Heart right ventricle (tissue), 16 donors: ENCODE measurements around the gene SEC24C. TPM values are rescaled to one million over a fixed set of nuclear protein-coding genes. Genes with fewer than 3 reads are reported as not detected.
"Not testable (repeated sequence)": the region's sequence is repeated elsewhere in the genome, so short reads cannot be mapped to it uniquely, and the experiment has no call there.

Source experiments
- ATAC-seq, 8 donors: fragments of 200-7000 bp; cut with Tn5 transposase; one replicate each; pipeline ENCODE4 v1.9.1; 2020; ENCODE audit warnings: mild to moderate bottlenecking in 8 of 8, moderate library complexity in 8 of 8, moderate number of reproducible peaks in 1 of 8
- DNase-seq, 2 donors: peaks; one replicate each; pipeline ENCODE4 v3.0.0-alpha.2; 2020
- H3K27ac ChIP-seq, 10 donors: fragments of 200-600 bp; sonication (generic) in 2 of 10; one replicate each; pipeline versions ENCODE4 v1.5.0 to v1.8.0; 2020 to 2022; ENCODE audit warnings: mild to moderate bottlenecking in 3 of 10
- H3K27me3 ChIP-seq, 7 donors: fragments of 200-600 bp; one replicate each; pipeline ENCODE4 v1.8.0; 2021 to 2022; ENCODE audit warnings: mild to moderate bottlenecking in 2 of 7
- H3K36me3 ChIP-seq, 9 donors: fragments of 200-600 bp; sonication (generic) in 1 of 9; one replicate each; pipeline versions ENCODE4 v1.5.0 to v1.8.0; 2020 to 2022; ENCODE audit warnings: mild to moderate bottlenecking in 2 of 9
- H3K4me1 ChIP-seq, 9 donors: fragments of 200-600 bp; sonication (generic) in 1 of 9; one replicate each; pipeline versions ENCODE4 v1.5.0 to v1.8.0; 2020 to 2022; ENCODE audit warnings: mild to moderate bottlenecking in 4 of 9
- H3K4me3 ChIP-seq, 10 donors: fragments of 200-600 bp; sonication (generic) in 2 of 10; one replicate each; pipeline versions ENCODE4 v1.5.0 to v1.8.0; 2020 to 2022; ENCODE audit warnings: mild to moderate bottlenecking in 7 of 10, moderate library complexity in 2 of 10
- H3K9me3 ChIP-seq, 11 donors: fragments of 200-600 bp in 10 of 11; sonication (generic) in 2 of 11; one replicate each; pipeline versions ENCODE4 v1.5.0 to v1.8.0; 2013 to 2022; ENCODE audit warnings: mild to moderate bottlenecking in 2 of 11, control low read depth in 1 of 11, moderate library complexity in 1 of 11
- WGBS, 2 donors: extraction: QIAGEN DNeasy Blood & Tissue Kit; methylation state at CpG; one replicate each; pipeline ENCODE4 v1.1.7; 2013; ENCODE audit warnings: inconsistent platforms in 1 of 2; 5-methylcytosine and 5-hydroxymethylcytosine counted together
- intact Hi-C, 10 donors: fragments of 100-400 bp; cut with DNase I; formaldehyde crosslinking; loops; one replicate each; pipeline versions ENCODE4 v1.11.1 to v1.14.2; 2022
- long read RNA-seq, 3 donors: library from polyadenylated mRNA; unstranded; transcript quantifications; one replicate each; pipeline ENCODE4 v2.0.0, GENCODE V29; 2020 to 2021
- polyA plus RNA-seq, 2 donors: library from polyadenylated mRNA; stranded (reverse); fragments of 200-250 nt; gene quantifications; one replicate each; pipeline ENCODE4 v1.2.3, GENCODE V29; 2013
- total RNA-seq, 10 donors: library from RNA; stranded (reverse); fragmentation: NEBNext Ultra II Directional in 3 of 10; extraction: Animal tissue kit (Norgen Biotek cat#: 25700) in 3 of 10; gene quantifications; one replicate each; pipeline versions ENCODE4 v1.2.1 to v1.2.4, GENCODE V29; 2021 to 2023
- TF ChIP-seq, protein P1 (sequence below), 9 donors: fragments of 200-600 bp; sonication (generic) in 2 of 9; IDR thresholded peaks; one replicate each; pipeline versions ENCODE4 v1.5.0 to v1.8.0; 2021 to 2022; ENCODE audit warnings: antibody characterized with exemption in 9 of 9, mild to moderate bottlenecking in 5 of 9, moderate library complexity in 1 of 9
- donor health status: Arrhythmogenic right ventricular cardiomyopathy.
- donor health status: ischemic (EF 13 %, LVEDD 7.1; RV severe dilation, severe dysfunction).
- donor health status: healthy with polysubstance abuse.
- donor health status: DM: no; HTN: yes; CAD: no.
- donor health status: DM: no; HTN: no; CAD: no.
- donor health status: ischemic (EF 25% LVEDD 6.9; RV normal size, moderate dysfunction).
- donor health status: ischemic (EF 25% LVEDD 5.7; RV mildly dilated, moderate dysfunction).
- donor health status: healthy.
- donor health status: DM: yes; HTN: yes; CAD: no.
- donor health status: Ischemic cardiomyopathy.
- donor health status: ischemic (EF 35%, LVEDD 5.7; RV mildly dilated, moderate dysfunction).
- donor health status: nonischemic (EF 11% LVEDD 7.7; RV severe dilation, severe dysfunction).
- donor health status: DM: yes; HTN: yes; CAD: no.
- donor health status: PGD.
- donor health status: ischemic (EF 29% LVEDD 5.4; RV normal size, mild dysfunction).
- donor health status: nonischemic (EF 23%, LVEDD 6.1; RV moderate dilation, normal function).

The SEC24C gene, protein sequence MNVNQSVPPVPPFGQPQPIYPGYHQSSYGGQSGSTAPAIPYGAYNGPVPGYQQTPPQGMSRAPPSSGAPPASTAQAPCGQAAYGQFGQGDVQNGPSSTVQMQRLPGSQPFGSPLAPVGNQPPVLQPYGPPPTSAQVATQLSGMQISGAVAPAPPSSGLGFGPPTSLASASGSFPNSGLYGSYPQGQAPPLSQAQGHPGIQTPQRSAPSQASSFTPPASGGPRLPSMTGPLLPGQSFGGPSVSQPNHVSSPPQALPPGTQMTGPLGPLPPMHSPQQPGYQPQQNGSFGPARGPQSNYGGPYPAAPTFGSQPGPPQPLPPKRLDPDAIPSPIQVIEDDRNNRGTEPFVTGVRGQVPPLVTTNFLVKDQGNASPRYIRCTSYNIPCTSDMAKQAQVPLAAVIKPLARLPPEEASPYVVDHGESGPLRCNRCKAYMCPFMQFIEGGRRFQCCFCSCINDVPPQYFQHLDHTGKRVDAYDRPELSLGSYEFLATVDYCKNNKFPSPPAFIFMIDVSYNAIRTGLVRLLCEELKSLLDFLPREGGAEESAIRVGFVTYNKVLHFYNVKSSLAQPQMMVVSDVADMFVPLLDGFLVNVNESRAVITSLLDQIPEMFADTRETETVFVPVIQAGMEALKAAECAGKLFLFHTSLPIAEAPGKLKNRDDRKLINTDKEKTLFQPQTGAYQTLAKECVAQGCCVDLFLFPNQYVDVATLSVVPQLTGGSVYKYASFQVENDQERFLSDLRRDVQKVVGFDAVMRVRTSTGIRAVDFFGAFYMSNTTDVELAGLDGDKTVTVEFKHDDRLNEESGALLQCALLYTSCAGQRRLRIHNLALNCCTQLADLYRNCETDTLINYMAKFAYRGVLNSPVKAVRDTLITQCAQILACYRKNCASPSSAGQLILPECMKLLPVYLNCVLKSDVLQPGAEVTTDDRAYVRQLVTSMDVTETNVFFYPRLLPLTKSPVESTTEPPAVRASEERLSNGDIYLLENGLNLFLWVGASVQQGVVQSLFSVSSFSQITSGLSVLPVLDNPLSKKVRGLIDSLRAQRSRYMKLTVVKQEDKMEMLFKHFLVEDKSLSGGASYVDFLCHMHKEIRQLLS
- 10 to 100 TPM; 44.5 to 59.7 (median 51.5) TPM for total RNA-seq
- 10 to 100 TPM; 33.4 to 34.6 TPM for polyA plus RNA-seq
- long read RNA-seq, donor 1, full-length matches to known transcripts: 12 of 189 reads
- long read RNA-seq, donor 1, partial matches to known transcripts: 151 of 189 reads
- long read RNA-seq, donor 1, other reads (novel, unspliced or antisense): 26 of 189 reads
- long read RNA-seq, donor 2, full-length matches to known transcripts: 13 of 183 reads
- long read RNA-seq, donor 2, partial matches to known transcripts: 148 of 183 reads
- long read RNA-seq, donor 2, other reads (novel, unspliced or antisense): 22 of 183 reads
- long read RNA-seq, donor 3, full-length matches to known transcripts: 7 of 114 reads
- long read RNA-seq, donor 3, partial matches to known transcripts: 96 of 114 reads
- long read RNA-seq, donor 3, other reads (novel, unspliced or antisense): 11 of 114 reads

DNA sequence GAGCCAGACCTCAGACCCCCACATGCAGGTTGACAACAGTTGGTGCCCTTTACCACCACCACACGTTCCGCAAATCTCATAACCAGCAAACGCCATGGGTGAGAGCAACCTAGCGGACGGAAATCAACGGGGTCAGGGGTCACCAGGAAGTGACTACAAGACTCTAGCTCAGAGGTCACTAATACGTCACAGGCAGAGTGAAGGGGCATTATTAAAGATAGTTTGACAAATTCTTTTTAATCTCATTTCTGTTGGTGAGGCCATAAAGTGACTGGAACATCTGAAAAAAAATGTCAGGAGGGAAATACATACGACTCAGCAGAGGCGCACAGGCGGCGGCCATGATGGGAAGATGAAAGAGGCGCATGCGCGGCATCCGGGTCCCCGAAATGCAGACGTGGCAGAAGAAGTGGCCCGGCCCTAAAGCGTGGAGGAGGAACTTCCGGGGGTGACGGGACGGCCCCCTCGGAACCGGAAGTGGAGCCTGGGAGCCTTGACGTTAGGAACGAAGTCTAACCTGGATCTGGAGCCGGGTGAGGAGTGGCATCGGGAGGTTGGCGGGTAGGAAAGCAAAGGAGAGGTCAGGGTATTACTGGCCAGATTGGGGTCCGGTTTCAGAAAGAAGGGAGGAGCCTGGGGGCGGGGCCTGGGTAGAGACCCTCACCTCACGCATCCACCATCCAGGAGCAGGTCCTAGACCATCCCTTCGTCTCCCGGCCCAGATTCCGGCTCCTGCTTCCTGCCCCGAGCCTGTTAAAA is at the start of gene SEC24C:
SEC24C (plus strand) TSS at position 468 of the 759 bp plus-strand sequence. CDS start 2,461 bp downstream, outside the sequence.
- peak within 1 kb of the TSS; percentile 83 to 99 (median 92) for H3K27ac ChIP-seq
- peaks cover 0 to 51% (median 23%) of the 10 kb centered on the region in 9 donors for H3K36me3 ChIP-seq
- H3K27me3 ChIP-seq: no peaks in the 10 kb centered on the region
- peaks cover 15 to 53% (median 43%) of the 10 kb centered on the region in 9 donors for H3K4me1 ChIP-seq
- 0% methylated on average over 36 of the region's 36 CpGs for WGBS, 2 donors
- TF ChIP-seq, protein P1, sequence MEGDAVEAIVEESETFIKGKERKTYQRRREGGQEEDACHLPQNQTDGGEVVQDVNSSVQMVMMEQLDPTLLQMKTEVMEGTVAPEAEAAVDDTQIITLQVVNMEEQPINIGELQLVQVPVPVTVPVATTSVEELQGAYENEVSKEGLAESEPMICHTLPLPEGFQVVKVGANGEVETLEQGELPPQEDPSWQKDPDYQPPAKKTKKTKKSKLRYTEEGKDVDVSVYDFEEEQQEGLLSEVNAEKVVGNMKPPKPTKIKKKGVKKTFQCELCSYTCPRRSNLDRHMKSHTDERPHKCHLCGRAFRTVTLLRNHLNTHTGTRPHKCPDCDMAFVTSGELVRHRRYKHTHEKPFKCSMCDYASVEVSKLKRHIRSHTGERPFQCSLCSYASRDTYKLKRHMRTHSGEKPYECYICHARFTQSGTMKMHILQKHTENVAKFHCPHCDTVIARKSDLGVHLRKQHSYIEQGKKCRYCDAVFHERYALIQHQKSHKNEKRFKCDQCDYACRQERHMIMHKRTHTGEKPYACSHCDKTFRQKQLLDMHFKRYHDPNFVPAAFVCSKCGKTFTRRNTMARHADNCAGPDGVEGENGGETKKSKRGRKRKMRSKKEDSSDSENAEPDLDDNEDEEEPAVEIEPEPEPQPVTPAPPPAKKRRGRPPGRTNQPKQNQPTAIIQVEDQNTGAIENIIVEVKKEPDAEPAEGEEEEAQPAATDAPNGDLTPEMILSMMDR (IDR thresholded peaks at IDR 0.05): peak in 2 of 9 donors; percentile 2 to 12
- peak; percentile 93 to 98 (median 97) for ATAC-seq
- peak within 1 kb of the TSS; percentile 69 to 94 (median 83) for H3K4me3 ChIP-seq
- DNase-seq: peak; percentile 97
- H3K9me3 ChIP-seq: no peaks in the 10 kb centered on the region
- intact Hi-C loops: loop anchor here in 2 of 10 donors (1.0 to 5.0 kb wide), 3 partner anchors 28 to 92 kb away; partner anchors contain the start of gene ZSWIM8 (in 1 of the 2)

- H3K4me3 ChIP-seq, intact Hi-C loops, H3K4me1 ChIP-seq, H3K27ac ChIP-seq, H3K27me3 ChIP-seq, DNase-seq, H3K9me3 ChIP-seq, ATAC-seq: not testable (repeated sequence)
- peaks cover 0 to 41% (median 0%) of the 10 kb centered on the region in 9 donors for H3K36me3 ChIP-seq
These were observed 48.9 kb upstream of the SEC24C start for GRCh38 chr10:73695302-73695701.

DNA sequence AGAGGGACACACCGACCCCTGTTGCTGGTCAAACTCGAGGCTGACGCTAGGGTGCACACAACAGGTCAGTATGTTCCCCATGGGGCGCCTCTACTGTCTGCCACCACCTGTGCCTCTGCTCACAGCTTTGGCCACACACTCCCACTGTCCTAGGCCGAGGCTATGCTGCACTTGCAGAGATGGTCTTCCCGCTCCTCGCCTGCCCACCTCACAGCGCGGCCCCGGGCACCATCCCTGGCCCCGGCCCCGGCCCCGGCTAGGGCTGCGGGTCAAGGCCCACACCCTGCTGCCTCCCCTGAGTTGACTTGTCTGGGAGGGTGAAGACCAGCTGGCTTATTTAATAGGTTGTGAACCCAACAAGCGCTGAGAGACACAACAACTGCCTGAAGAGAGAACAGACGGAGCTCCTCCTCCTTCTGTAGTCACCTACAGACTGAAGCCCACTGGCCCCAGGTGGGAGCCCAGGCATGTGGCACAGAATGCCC is 46.5 kb upstream of the SEC24C start, which contains the start of gene AGAP5:
AGAP5 (minus strand) TSS at position 435 of the 485 bp plus-strand sequence; CDS start at position 81, 354 bp downstream.
- H3K4me1 ChIP-seq, H3K27ac ChIP-seq, intact Hi-C loops, H3K27me3 ChIP-seq, DNase-seq, H3K9me3 ChIP-seq, H3K4me3 ChIP-seq, ATAC-seq: not testable (repeated sequence)
- H3K36me3 ChIP-seq: peaks cover 0 to 40% (median 0%) of the 10 kb centered on the region in 9 donors
- 95 to 98% methylated on average over 13 to 16 of the region's 16 CpGs for WGBS, 2 donors

- ATAC-seq, H3K4me3 ChIP-seq, H3K27me3 ChIP-seq, H3K4me1 ChIP-seq, H3K27ac ChIP-seq, DNase-seq, H3K9me3 ChIP-seq, intact Hi-C loops: not testable (repeated sequence)
- peaks cover 0 to 40% (median 0%) of the 10 kb centered on the region in 9 donors for H3K36me3 ChIP-seq
- 94 to 98% methylated on average over 2 of the region's 2 CpGs for WGBS, 2 donors
These were observed 45.4 kb upstream of the SEC24C start for GRCh38 chr10:73698819-73699218.

DNA sequence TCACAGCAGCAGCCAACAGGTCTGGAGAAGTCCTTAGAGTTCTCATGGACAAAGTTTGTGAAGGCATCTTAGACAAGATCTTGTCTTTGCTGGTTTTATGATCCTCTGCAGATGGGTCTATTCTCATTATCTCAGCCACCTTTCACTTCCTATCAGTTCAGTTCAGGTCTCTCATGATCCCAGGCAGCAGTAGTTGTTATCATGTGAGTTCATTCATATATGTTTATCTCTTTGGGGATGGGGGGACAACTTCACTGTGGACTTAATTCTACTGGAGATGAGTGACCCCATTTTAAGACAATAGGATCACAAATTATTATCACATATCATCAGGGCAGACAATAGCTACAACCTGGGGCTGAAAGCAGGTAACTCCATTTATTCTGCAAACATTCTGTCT is 40.2 kb upstream of the SEC24C start:
- H3K4me3 ChIP-seq, intact Hi-C loops: not testable (repeated sequence)

DNA sequence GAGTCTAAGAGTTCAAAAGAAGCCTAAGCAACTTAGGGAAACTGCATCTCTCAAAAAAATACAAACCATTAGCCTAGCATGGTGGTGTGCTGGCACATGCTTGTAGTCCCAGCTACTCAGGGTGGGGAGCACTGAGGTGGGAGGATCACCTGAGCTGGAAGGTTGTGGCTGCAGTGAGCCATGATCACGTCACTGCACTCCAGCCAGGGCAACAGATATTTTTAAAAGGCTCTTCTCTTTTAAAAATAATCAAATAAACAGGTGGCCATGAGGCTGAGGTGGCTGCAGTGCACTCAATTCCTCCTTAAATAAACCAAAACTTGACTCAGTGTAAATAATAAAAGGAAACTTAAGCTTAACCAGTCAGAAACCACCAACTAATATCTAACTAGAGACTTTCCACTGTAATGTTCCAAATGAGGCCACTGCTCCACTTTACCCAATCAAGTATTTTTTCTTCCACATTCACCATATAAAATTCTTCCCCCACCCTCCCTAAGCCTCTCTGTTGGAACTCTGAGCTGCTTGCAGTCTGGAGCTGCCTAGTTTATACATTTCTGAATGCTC is 38.6 kb upstream of the SEC24C start:
- H3K27ac ChIP-seq, ATAC-seq, intact Hi-C loops, H3K4me3 ChIP-seq, H3K4me1 ChIP-seq, DNase-seq, H3K9me3 ChIP-seq, H3K27me3 ChIP-seq: not testable (repeated sequence)
- WGBS, 2 donors: 89 to 97% methylated on average over 1 of the region's 1 CpG
- peaks cover 0 to 51% (median 3%) of the 10 kb centered on the region in 9 donors for H3K36me3 ChIP-seq

More for the DNA sequence above, 40.2 kb upstream of the SEC24C start:
- H3K27ac ChIP-seq, ATAC-seq, H3K27me3 ChIP-seq, DNase-seq, H3K4me1 ChIP-seq, H3K9me3 ChIP-seq: not testable (repeated sequence)
- peaks cover 0 to 44% (median 0%) of the 10 kb centered on the region in 9 donors for H3K36me3 ChIP-seq

DNA sequence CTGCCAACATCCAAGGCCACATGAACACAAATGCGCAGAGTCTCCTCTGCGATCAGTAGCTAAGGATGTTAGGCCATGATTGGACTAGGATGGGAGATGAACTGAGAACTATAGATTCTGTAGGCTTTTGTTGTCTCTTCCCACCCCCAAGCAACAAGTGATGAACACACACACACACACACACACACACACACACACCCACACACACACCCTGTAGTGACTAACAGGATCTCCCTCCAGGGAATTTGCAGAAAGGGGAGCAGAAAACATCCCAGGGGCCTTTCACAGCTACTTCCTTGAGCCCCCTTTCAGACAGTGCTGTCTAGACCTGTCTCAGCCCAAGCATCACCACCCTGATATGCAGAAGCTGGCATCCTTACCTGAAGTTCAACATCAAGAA is 37.7 kb upstream of the SEC24C start:
- H3K27ac ChIP-seq, H3K27me3 ChIP-seq, H3K4me1 ChIP-seq, intact Hi-C loops, H3K4me3 ChIP-seq, DNase-seq, ATAC-seq, H3K9me3 ChIP-seq: not testable (repeated sequence)
- 97% methylated on average over 2 of the region's 2 CpGs for WGBS, 2 donors
- H3K36me3 ChIP-seq: peaks cover 0 to 56% (median 3%) of the 10 kb centered on the region in 9 donors

DNA sequence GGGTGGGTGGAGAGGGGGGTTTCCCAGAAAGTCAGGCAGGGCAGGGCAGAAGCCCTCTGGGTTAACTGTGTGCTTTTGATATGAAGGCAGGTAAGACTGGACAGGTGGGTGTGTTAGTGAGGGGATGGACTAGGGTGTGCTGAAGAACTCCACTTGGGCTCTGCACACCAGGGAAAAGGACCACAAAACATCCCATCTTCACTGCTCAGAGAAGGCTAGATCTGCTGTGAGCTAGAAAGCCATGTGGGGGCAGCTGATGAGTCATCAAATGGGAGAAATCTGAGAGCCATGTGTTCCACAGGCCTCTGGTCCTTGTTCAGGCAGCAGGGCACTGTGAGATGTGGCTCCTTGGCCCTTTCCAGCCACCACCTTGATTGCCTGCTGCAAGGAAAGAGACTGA is 36.5 kb upstream of the SEC24C start:
- H3K27ac ChIP-seq, intact Hi-C loops, H3K9me3 ChIP-seq, ATAC-seq, DNase-seq, H3K4me1 ChIP-seq, H3K4me3 ChIP-seq, H3K27me3 ChIP-seq: not testable (repeated sequence)
- H3K36me3 ChIP-seq: peaks cover 0 to 59% (median 3%) of the 10 kb centered on the region in 9 donors
